GM12872 (cell line): ENCODE results near the gene KCNB1.

ENCODE experiments used
- TF ChIP-seq, protein P1 (sequence below): IDR thresholded peaks from 3 replicates; pipeline ENCODE4 v1.5.1; 2011; ENCODE audit warnings: low read depth, mild to moderate bottlenecking, low read length, moderate library complexity; ENCODE audit not compliant: insufficient read depth

The KCNB1 gene

DNA sequence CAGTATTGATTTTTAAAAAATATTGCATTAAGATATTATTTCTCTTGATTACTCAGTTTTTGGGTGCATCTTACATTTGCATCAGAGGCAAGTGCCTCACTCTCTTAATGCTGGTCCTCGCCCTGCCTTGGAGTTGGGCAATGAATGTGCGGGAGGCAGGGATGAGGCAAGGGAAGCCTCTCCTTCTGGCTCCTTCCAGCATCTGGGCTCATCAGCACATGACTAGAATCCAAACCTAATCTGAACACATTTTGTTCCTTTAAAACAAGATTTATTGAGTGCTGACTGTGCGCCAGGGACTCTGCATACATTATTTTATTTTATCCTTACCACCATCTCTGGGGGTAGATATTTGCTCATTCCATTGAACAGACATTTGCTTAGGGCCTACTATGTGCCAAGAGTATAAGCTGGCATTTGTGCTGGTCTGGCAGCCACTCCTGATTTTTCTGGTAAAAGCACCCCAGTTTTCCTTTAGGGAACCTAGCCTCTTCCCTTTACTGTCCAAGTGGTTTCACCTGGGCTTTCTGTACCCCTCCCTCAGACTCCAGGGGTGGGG, 132.7 kb downstream of the KCNB1 start:
- TF ChIP-seq, protein P1, sequence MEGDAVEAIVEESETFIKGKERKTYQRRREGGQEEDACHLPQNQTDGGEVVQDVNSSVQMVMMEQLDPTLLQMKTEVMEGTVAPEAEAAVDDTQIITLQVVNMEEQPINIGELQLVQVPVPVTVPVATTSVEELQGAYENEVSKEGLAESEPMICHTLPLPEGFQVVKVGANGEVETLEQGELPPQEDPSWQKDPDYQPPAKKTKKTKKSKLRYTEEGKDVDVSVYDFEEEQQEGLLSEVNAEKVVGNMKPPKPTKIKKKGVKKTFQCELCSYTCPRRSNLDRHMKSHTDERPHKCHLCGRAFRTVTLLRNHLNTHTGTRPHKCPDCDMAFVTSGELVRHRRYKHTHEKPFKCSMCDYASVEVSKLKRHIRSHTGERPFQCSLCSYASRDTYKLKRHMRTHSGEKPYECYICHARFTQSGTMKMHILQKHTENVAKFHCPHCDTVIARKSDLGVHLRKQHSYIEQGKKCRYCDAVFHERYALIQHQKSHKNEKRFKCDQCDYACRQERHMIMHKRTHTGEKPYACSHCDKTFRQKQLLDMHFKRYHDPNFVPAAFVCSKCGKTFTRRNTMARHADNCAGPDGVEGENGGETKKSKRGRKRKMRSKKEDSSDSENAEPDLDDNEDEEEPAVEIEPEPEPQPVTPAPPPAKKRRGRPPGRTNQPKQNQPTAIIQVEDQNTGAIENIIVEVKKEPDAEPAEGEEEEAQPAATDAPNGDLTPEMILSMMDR: no peak

DNA sequence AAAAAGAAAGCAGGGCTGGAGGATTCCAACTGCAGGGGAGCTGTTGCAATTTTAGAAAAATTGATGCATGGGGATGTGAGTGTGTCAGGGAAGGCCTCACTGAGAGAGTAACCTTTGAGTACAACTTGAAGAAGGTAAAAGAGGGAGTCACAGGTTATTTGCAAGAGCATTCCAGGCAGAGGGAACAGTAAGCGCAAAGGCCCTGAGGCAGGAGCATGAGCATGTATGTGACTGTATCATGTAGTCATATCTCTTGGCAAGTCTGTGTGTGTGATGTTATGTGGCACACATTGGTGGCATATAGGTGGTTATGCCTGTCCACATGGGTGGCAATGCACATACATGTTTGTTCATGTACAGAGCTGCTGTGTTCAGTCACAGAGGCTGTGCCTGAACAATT, 133.4 kb downstream of the KCNB1 start:
- TF ChIP-seq, protein P1: no peak

GRCh38 chr20:49348563-49348962, 133.9 kb downstream of the KCNB1 start:
- TF ChIP-seq, protein P1: no peak

- TF ChIP-seq, protein P1: no peak
These were observed 135.3 kb downstream of the KCNB1 start for GRCh38 chr20:49347156-49347555.

DNA sequence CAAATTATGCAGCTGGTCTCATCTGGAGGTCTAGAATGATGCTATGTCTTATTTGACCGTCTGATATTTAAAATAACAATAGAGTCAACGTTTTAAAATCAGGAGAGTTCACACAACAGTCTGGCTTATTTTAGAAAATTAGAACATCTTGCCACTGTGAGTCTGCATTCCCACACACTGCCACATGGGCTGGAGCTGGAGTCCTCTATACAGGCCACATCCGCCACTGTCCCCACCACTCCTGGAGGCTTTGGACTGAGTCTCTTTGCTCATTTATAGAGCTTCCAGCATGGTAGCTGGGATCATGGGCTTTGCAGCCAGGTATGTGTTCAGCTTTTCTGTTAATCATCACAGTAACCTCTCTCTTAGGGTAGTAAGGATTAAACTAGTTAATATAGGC, 135.8 kb downstream of the KCNB1 start:
- TF ChIP-seq, protein P1: no peak; the same call in 2 of the 3 replicates

GRCh38 chr20:49345524-49345923, 136.9 kb downstream of the KCNB1 start:
- TF ChIP-seq, protein P1: no peak

GRCh38 chr20:49344975-49345374, 137.5 kb downstream of the KCNB1 start:
- TF ChIP-seq, protein P1: no peak
